ENCODE results near the gene USP40.
A peak's percentile ranks its signal among the peaks of the same experiment; 100 is the strongest.

DNA sequence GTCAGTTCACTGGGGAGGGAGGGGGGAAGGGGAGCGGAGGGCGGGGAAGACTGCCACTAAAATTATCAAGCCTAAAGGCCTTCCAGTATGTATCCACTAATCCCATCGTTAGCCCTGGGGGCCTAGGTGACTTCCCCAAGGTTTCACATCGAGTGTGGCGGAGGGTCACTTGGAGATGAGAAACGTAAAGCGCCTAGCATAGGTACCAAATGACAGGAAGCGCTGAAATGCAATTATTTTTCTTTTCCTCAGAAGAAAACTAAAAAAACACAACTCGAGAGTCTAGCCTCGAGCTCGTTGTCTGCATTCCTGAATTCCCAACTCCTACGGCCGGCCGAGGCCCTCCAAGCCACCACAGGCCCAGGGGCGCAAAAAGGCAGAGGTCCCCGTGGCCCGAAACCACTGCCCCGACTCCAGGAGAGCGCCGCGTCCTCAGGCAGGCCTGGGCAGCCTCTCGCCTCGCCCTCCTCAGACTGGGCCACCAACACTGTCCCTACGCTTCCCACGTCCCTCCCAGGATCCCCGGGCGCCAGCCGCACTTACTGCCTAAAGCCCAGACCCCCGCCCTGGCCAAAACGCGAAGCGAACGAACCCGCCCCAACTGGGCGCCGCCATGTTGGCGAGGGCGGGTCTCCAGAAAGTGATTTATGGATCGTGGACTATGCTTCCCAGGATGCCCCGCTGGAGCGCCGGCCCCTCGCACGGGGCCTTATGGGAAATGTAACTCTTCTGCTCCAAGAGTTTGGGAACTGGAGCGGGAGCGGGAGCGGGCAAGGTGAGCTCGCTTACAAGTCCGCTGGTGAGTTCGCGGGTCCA lies at the start of gene USP40:
- TF ChIP-seq, protein P1, sequence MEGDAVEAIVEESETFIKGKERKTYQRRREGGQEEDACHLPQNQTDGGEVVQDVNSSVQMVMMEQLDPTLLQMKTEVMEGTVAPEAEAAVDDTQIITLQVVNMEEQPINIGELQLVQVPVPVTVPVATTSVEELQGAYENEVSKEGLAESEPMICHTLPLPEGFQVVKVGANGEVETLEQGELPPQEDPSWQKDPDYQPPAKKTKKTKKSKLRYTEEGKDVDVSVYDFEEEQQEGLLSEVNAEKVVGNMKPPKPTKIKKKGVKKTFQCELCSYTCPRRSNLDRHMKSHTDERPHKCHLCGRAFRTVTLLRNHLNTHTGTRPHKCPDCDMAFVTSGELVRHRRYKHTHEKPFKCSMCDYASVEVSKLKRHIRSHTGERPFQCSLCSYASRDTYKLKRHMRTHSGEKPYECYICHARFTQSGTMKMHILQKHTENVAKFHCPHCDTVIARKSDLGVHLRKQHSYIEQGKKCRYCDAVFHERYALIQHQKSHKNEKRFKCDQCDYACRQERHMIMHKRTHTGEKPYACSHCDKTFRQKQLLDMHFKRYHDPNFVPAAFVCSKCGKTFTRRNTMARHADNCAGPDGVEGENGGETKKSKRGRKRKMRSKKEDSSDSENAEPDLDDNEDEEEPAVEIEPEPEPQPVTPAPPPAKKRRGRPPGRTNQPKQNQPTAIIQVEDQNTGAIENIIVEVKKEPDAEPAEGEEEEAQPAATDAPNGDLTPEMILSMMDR (IDR thresholded peaks at IDR 0.05; ENCODE audit: borderline replicate concordance, extremely low read depth, low read length, poor library complexity, severe bottlenecking), result peak; percentile 7
- no peak for TF ChIP-seq EZH2 (IDR thresholded peaks at IDR 0.05; ENCODE audit: borderline replicate concordance, low read depth, low read length, severe bottlenecking)
